ENCODE data around the gene RCAN2.

DNA sequence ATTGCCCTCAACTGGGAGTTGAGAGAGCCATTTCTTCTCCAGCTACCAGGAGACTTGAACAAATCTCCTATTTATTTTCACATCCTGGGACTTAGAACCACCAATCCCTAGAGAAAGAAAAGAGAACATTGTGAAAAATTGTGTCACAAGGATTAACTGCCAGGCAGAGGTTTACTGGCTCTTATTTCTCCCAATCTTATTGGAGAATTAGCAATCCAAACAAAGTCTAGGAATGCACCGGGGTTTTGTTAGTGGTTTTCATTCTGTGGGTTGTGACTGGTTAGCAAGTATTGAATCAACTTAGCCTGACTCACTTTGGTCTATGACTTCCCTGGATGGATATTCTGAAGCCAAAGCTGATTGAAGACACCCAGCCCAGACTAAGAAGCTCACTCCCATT lies 299.3 kb downstream of the RCAN2 start:
- TF ChIP-seq, protein P1, sequence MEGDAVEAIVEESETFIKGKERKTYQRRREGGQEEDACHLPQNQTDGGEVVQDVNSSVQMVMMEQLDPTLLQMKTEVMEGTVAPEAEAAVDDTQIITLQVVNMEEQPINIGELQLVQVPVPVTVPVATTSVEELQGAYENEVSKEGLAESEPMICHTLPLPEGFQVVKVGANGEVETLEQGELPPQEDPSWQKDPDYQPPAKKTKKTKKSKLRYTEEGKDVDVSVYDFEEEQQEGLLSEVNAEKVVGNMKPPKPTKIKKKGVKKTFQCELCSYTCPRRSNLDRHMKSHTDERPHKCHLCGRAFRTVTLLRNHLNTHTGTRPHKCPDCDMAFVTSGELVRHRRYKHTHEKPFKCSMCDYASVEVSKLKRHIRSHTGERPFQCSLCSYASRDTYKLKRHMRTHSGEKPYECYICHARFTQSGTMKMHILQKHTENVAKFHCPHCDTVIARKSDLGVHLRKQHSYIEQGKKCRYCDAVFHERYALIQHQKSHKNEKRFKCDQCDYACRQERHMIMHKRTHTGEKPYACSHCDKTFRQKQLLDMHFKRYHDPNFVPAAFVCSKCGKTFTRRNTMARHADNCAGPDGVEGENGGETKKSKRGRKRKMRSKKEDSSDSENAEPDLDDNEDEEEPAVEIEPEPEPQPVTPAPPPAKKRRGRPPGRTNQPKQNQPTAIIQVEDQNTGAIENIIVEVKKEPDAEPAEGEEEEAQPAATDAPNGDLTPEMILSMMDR (IDR thresholded peaks at IDR 0.05; ENCODE audit: poor library complexity, severe bottlenecking), result no peak
- TF ChIP-seq REST (IDR thresholded peaks at IDR 0.05; ENCODE audit: borderline replicate concordance), result no peak
- no peak for TF ChIP-seq MXI1 (conservative IDR thresholded peaks at IDR 0.05; ENCODE audit: poor library complexity, severe bottlenecking)
- no peak for TF ChIP-seq POLR2AphosphoS5 (IDR thresholded peaks at IDR 0.05)
- TF ChIP-seq RAD21 (conservative IDR thresholded peaks at IDR 0.05), result no peak
- no peak for TF ChIP-seq TAF1 (IDR thresholded peaks at IDR 0.05; ENCODE audit: low read depth)
- TF ChIP-seq EP300 (conservative IDR thresholded peaks at IDR 0.05; ENCODE audit: poor library complexity, severe bottlenecking), result no peak
